ENCODE measurements around the gene ZNF853. TPM values are rescaled to one million over a fixed set of nuclear protein-coding genes. Genes with fewer than 3 reads are reported as not detected.

The ZNF853 gene
- polyA plus RNA-seq, 1 of the 3 experiments (the other 2 are of a cell fraction) = 15.9 TPM

- no peaks in the 10 kb centered on the region for H3K27me3 ChIP-seq (ENCODE audit: insufficient read depth)
- H3K4me3 ChIP-seq (ENCODE audit: low read depth in 2 of 2, low read length in 1 of 2) = no peak overlapping the region
- ChIA-PET CTCF (no interaction called here), POLR2A (no interaction called here)
- 81% methylated on average over 3 of the region's 3 CpGs for WGBS (ENCODE audit: low lambda C conversion rate)
- no peak overlapping the region for H3K27ac ChIP-seq (ENCODE audit: low read depth in 2 of 2, low read length in 1 of 2)
- H3K4me2 ChIP-seq = no peak overlapping the region
- no peak overlapping the region for H3K9ac ChIP-seq
- no peaks in the 10 kb centered on the region for H3K9me2 ChIP-seq
- H4K20me1 ChIP-seq (ENCODE audit: insufficient read depth) = no peaks in the 10 kb centered on the region
- H3K79me2 ChIP-seq (ENCODE audit: insufficient read depth) = no peaks in the 10 kb centered on the region
- no peak for DNase-seq
- H3F3A ChIP-seq (replicated peaks; ENCODE audit: insufficient read depth) = peaks cover 3% of the 10 kb centered on the region
- TF ChIP-seq MEF2A (IDR thresholded peaks at IDR 0.05; ENCODE audit: borderline replicate concordance, low read depth) (no peak), IRF3 (IDR thresholded peaks at IDR 0.05; ENCODE audit: low read depth, low read length) (no peak), SIN3A (IDR thresholded peaks at IDR 0.05; ENCODE audit: borderline replicate concordance, low read depth, low read length) (no peak), FOXM1 (IDR thresholded peaks at IDR 0.05; ENCODE audit: low read depth) (no peak), EP300 (IDR thresholded peaks at IDR 0.05; ENCODE audit: borderline replicate concordance in 1 of 2, low read depth in 1 of 2, low read length in 1 of 2) (no peak), TEAD4 (IDR thresholded peaks at IDR 0.05; ENCODE audit: borderline replicate concordance, insufficient read depth) (no peak), RXRA (IDR thresholded peaks at IDR 0.05; ENCODE audit: borderline replicate concordance, low read depth) (no peak), TCF12 (IDR thresholded peaks at IDR 0.05) (no peak), CHD2 (IDR thresholded peaks at IDR 0.05; ENCODE audit: low read length, partially characterized antibody) (no peak), FOXJ3 (CRISPR knock-in tag; IDR thresholded peaks at IDR 0.05) (no peak), MAX (IDR thresholded peaks at IDR 0.05; ENCODE audit: low read depth) (no peak), GABPA (IDR thresholded peaks at IDR 0.05; ENCODE audit: low read depth) (no peak)
- peaks cover 0 to 8% of the 10 kb centered on the region in 2 experiments; a peak in 1 of 4 replicates for H3K4me1 ChIP-seq (ENCODE audit: control insufficient read depth in 1 of 2, insufficient read depth in 2 of 2, low read depth in 1 of 2, low read length in 1 of 2)
- H3K9me3 ChIP-seq = no peaks in the 10 kb centered on the region
- peaks cover 0 to 22% of the 10 kb centered on the region in 2 experiments for H3K36me3 ChIP-seq (replicated peaks in 1 of 2; ENCODE audit: control insufficient read depth in 1 of 2, insufficient read depth in 2 of 2, low read length in 1 of 2)
- H2AFZ ChIP-seq (ENCODE audit: low read depth) = no peak overlapping the region
Measured at GRCh38 chr7:6624246-6624611, 8.8 kb downstream of the ZNF853 start.

- no peak overlapping the region for H3K9ac ChIP-seq
- WGBS (ENCODE audit: low lambda C conversion rate) = 95% methylated on average over 6 of the region's 6 CpGs
- TF ChIP-seq SMC3 (IDR thresholded peaks at IDR 0.05; ENCODE audit: low read depth, low read length) (no peak), CTCF (IDR thresholded peaks at IDR 0.05) (no peak)
Measured at GRCh38 chr7:6628045-6628444, 12.6 kb downstream of the ZNF853 start.

More at GRCh38 chr7:6628045-6628444, 12.6 kb downstream of the ZNF853 start:
- ChIA-PET POLR2A (interaction anchor here (1.3 to 1.6 kb wide), 2 partner anchors 8 to 31 kb away, joined by 4 to 6 read pairs; partner anchors contain the start of gene ZNF316), CTCF (no interaction called here)
- Histone ChIP-seq H3K27me3 (ENCODE audit: insufficient read depth) (no peaks in the 10 kb centered on the region), H3K79me2 (ENCODE audit: insufficient read depth) (no peaks in the 10 kb centered on the region), H3K9me2 (no peaks in the 10 kb centered on the region), H3K36me3 (replicated peaks in 1 of 2; ENCODE audit: control insufficient read depth in 1 of 2, insufficient read depth in 2 of 2, low read length in 1 of 2) (peaks cover 0 to 9% of the 10 kb centered on the region in 2 experiments), H3K27ac (ENCODE audit: low read depth in 2 of 2, low read length in 1 of 2) (peak overlapping the region in 1 of 2 experiments; percentile 35; a peak in 1 of 4 replicates), H3K9me3 (no peaks in the 10 kb centered on the region), H2AFZ (ENCODE audit: low read depth) (no peak overlapping the region), H3F3A (replicated peaks; ENCODE audit: insufficient read depth) (peaks cover 3% of the 10 kb centered on the region), H3K4me1 (ENCODE audit: control insufficient read depth in 1 of 2, insufficient read depth in 2 of 2, low read depth in 1 of 2, low read length in 1 of 2) (peaks cover 0 to 8% of the 10 kb centered on the region in 2 experiments; a peak in 1 of 4 replicates), H3K4me2 (no peak overlapping the region), H3K4me3 (ENCODE audit: low read depth in 2 of 2, low read length in 1 of 2) (no peak overlapping the region), H4K20me1 (ENCODE audit: insufficient read depth) (no peaks in the 10 kb centered on the region)
- DNase-seq = no peak
